ENCODE data around the gene IRF2. TPM values are rescaled to one million over a fixed set of nuclear protein-coding genes. Genes with fewer than 3 reads are reported as not detected.
A peak's percentile ranks its signal among the peaks of the same experiment; 100 is the strongest.

Gene IRF2
- total and polyA plus RNA-seq, 12 donors: 19.0 to 93.1 (median 52.3) TPM

DNA sequence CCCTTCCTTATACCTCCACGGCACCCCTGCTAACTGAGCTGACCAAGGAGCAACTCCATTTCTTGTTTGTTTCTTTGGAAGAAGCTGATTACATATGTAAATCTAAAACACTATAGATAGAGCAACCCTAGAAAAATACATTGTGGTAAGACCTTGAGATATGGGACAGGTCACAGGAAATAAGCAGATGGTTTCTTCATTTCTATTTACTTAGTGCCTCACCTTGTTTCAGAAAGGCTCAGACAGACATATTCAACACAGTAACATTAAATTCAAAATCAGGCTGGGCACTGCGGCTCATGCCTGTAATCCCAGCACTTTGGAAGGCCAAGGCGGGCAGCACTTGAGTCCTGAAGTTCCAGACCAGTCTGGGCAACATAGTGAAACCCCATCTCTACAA lies 47.3 kb downstream of the IRF2 start:
- H3K27me3 ChIP-seq: no peaks in the 10 kb centered on the region
- H3K36me3 ChIP-seq (replicated peaks in 1 of 2): peaks cover 0 to 41% of the 10 kb centered on the region in 2 donors
- no peak for TF ChIP-seq CTCF (IDR thresholded peaks at IDR 0.05)
- TF ChIP-seq POLR2A (IDR thresholded peaks at IDR 0.05): no peak
- no peaks in the 10 kb centered on the region for H3K9me3 ChIP-seq (replicated peaks in 1 of 3)
- no peak overlapping the region for H3K4me3 ChIP-seq
- peaks cover 24 to 71% of the 10 kb centered on the region in 2 donors for H3K4me1 ChIP-seq (replicated peaks in 1 of 2)
- WGBS, 4 donors: 91 to 95% (median 93%) methylated on average over 3 of the region's 3 CpGs
- DNase-seq: no peak
- intact Hi-C loops (cut with DNase I): no loop called here
- H3K27ac ChIP-seq: peak overlapping the region; percentile 12 to 64 (median 45)

GRCh38 chr4:184424993-184425758 lies 49.2 kb downstream of the IRF2 start:
- TF ChIP-seq POLR2A (IDR thresholded peaks at IDR 0.05) (no peak), CTCF (IDR thresholded peaks at IDR 0.05) (no peak)
- Histone ChIP-seq H3K27me3 (no peaks in the 10 kb centered on the region), H3K27ac (peak overlapping the region; percentile 3 to 66 (median 52)), H3K4me3 (no peak overlapping the region), H3K4me1 (replicated peaks in 1 of 2) (peaks cover 23 to 60% of the 10 kb centered on the region in 2 donors), H3K9me3 (replicated peaks in 1 of 3) (no peaks in the 10 kb centered on the region), H3K36me3 (replicated peaks in 1 of 2) (peaks cover 0 to 41% of the 10 kb centered on the region in 2 donors)
- DNase-seq: peak; percentile 74 to 84 (median 79)
- 25 to 50% (median 38%) methylated on average over 9 to 17 of the region's 17 CpGs for WGBS, 4 donors
- intact Hi-C loops (cut with DNase I): no loop called here

DNA sequence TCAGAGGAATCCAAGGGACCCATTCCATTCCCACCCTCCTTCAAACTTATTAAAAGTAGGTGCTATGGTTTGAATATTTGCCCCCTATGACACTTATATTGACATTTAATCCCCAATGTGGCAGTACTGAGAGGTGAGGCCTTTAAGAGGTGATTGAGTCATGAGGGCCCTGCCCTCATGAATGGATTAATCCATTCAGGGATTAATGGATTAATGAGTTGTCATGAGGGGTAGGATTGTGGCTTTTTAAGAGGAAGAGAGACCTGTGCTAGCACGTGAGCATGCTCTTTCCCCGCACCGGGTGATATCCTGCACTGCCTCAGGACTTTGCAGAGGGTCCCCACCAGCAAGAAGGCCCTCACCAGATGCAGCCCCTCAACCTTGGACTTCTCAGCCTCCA lies 50.1 kb downstream of the IRF2 start:
- no peak for TF ChIP-seq CTCF (IDR thresholded peaks at IDR 0.05)
- TF ChIP-seq POLR2A (IDR thresholded peaks at IDR 0.05): no peak
- DNase-seq: no peak
- 79 to 96% (median 93%) methylated on average over 2 to 3 of the region's 3 CpGs for WGBS, 4 donors
- Histone ChIP-seq H3K9me3 (replicated peaks in 1 of 3) (no peaks in the 10 kb centered on the region), H3K27me3 (no peaks in the 10 kb centered on the region), H3K4me3 (no peak overlapping the region), H3K27ac (peak overlapping the region in 2 of 5 donors; percentile 64 to 66), H3K4me1 (replicated peaks in 1 of 2) (peaks cover 23 to 53% of the 10 kb centered on the region in 2 donors), H3K36me3 (replicated peaks in 1 of 2) (peaks cover 0 to 43% of the 10 kb centered on the region in 2 donors)
- intact Hi-C loops (cut with DNase I): no loop called here

DNA sequence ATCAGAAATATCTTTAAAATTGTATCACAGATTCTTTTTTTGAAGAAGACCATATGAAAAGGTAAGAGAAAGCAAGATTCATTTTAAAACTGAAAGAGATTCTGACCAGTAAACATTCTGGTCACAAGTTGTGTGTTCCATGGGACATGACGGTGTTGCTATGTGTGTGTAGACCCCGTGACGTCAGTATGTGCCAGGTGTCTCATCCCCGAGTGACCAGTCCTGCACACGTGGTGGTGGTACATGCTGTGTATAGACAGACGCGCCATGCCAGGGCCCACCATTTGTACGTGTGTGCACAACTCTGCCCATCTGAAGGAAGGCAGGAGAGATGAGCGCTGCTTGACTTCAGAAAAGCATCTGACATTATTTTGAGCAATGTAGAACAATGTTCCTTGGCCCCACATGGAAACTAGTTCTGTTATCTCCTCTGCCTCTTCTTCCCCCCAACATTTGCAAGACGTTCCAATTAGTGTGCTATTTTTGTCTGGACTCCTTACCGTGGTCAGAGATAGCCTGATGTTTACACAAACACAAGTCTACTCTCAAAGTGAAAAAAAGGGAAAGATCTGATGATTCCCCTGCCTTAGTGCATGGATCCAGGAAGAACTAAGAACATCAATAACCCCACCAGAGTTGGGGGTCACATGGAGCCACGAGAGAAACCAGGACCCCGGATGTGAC lies 51.2 kb downstream of the IRF2 start:
- WGBS, 4 donors: 72 to 89% (median 77%) methylated on average over 13 of the region's 13 CpGs
- intact Hi-C loops (cut with DNase I): no loop called here
- H3K36me3 ChIP-seq (replicated peaks in 1 of 2): peaks cover 0 to 49% of the 10 kb centered on the region in 2 donors
- no peaks in the 10 kb centered on the region for H3K27me3 ChIP-seq
- no peak for DNase-seq
- H3K4me3 ChIP-seq: no peak overlapping the region
- peaks cover 24 to 51% of the 10 kb centered on the region in 2 donors for H3K4me1 ChIP-seq (replicated peaks in 1 of 2)
- peak overlapping the region in 1 of 5 donors; percentile 21 for H3K27ac ChIP-seq
- no peaks in the 10 kb centered on the region for H3K9me3 ChIP-seq (replicated peaks in 1 of 3)
- TF ChIP-seq POLR2A (IDR thresholded peaks at IDR 0.05) (no peak), CTCF (IDR thresholded peaks at IDR 0.05) (no peak)

Measured in adrenal gland (tissue), 12 donors.